Osteoblast (primary cell): ENCODE data around the gene RFX2. TPM values are rescaled to one million over a fixed set of nuclear protein-coding genes. Genes with fewer than 3 reads are reported as not detected.

Experiments
- DNase-seq: peaks from one replicate; pipeline ENCODE4 v3.0.0; 2011; ENCODE audit warnings: low spot score, mixed read lengths; ENCODE audit not compliant: insufficient read length; ENCODE audit errors: missing footprints
- H2AFZ ChIP-seq: 2 replicates; pipeline ENCODE4 v1.6.0; 2011; ENCODE audit warnings: mild to moderate bottlenecking, low read length
- H3K27ac ChIP-seq: 2 replicates; pipeline ENCODE4 v1.5.1; 2011; ENCODE audit warnings: mild to moderate bottlenecking, low read depth, low read length, moderate library complexity
- H3K27me3 ChIP-seq: 2 replicates; pipeline ENCODE4 v1.6.0; 2012; ENCODE audit warnings: mild to moderate bottlenecking, control low read depth, inconsistent platforms, low read length, moderate library complexity; ENCODE audit not compliant: insufficient read depth
- H3K36me3 ChIP-seq: 2 replicates; pipeline ENCODE4 v1.5.1; 2011; ENCODE audit warnings: mild to moderate bottlenecking, low read length, control low read depth, moderate library complexity; ENCODE audit not compliant: insufficient read depth
- H3K4me1 ChIP-seq: 2 replicates; pipeline ENCODE4 v1.5.1; 2011; ENCODE audit warnings: mild to moderate bottlenecking, low read length, control low read depth, moderate library complexity; ENCODE audit not compliant: insufficient read depth
- H3K4me2 ChIP-seq: 2 replicates; pipeline ENCODE4 v1.6.0; 2011; ENCODE audit warnings: mild to moderate bottlenecking, low read length; ENCODE audit not compliant: insufficient read depth
- H3K4me3 ChIP-seq: fragments of 200-600 bp; sonication (generic); 3 replicates; pipeline ENCODE4 v1.5.1; 2012; ENCODE audit warnings: mild to moderate bottlenecking, low read length, inconsistent platforms; ENCODE audit not compliant: insufficient read depth
- H3K79me2 ChIP-seq: 2 replicates; pipeline ENCODE4 v1.6.0; 2012; ENCODE audit warnings: mild to moderate bottlenecking, low read length, control low read depth, inconsistent platforms; ENCODE audit not compliant: insufficient read depth
- H3K9me3 ChIP-seq: 2 replicates; pipeline ENCODE4 v1.5.1; 2011; ENCODE audit warnings: low read depth, low read length, control low read depth
- H4K20me1 ChIP-seq: 2 replicates; pipeline ENCODE4 v1.6.0; 2012; ENCODE audit warnings: mild to moderate bottlenecking, low read length, control low read depth; ENCODE audit not compliant: insufficient read depth
- total RNA-seq: library from RNA; depleted of rRNA; stranded (reverse); fragments of >200 nt; gene quantifications from 2 replicates; pipeline ENCODE4 v1.2.3, GENCODE V29; 2012
- TF ChIP-seq, protein P1 (sequence below): IDR thresholded peaks from 2 replicates; pipeline ENCODE4 v1.5.1; 2011; ENCODE audit warnings: mild to moderate bottlenecking, low read depth, low read length, moderate library complexity; ENCODE audit errors: extremely low read depth

Gene RFX2
- total RNA-seq, 1 donor, result 6.2 TPM

DNA sequence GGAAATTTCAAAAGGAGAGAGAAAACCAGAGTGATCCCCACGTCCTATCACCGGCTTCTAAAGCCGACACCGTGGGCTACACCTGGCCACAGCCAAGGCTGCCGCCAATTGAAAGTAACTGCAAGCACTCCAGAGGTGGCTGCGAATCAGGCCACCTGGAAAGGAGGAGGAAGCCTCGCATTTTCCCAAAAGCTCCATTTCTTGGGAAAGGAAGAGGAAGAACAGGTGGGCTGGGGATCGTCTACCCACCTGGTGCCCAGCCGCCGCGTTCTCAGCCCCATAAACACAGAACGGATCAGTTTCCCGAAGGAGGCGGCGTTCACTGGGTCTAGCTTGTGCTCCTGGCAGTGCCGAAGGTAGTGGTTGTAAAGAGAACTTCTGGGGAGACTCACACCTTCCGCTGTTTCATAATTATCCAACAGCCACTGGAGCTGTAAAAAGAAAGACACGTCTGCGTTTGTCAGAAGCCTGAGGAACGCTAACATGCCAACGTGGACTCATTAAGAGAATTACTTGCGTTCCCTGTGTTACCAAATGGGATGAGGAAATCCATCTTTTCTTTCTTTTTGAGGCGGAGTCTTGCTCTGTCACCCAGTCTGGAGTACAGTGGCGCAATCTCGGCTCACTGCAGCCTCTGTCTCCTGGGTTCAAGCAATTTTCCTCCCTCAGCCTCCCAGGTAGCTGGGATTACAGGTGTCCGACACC, 94.3 kb downstream of the RFX2 start:
- Histone ChIP-seq H2AFZ (no peak overlapping the region), H3K4me2 (no peak overlapping the region), H3K36me3 (no peaks in the 10 kb centered on the region), H3K27me3 (no peaks in the 10 kb centered on the region), H3K4me1 (no peaks in the 10 kb centered on the region), H4K20me1 (no peaks in the 10 kb centered on the region), H3K9me3 (no peaks in the 10 kb centered on the region), H3K79me2 (no peaks in the 10 kb centered on the region), H3K4me3 (no peak overlapping the region), H3K27ac (no peak overlapping the region)
- DNase-seq, result peak; percentile 5
- TF ChIP-seq, protein P1, sequence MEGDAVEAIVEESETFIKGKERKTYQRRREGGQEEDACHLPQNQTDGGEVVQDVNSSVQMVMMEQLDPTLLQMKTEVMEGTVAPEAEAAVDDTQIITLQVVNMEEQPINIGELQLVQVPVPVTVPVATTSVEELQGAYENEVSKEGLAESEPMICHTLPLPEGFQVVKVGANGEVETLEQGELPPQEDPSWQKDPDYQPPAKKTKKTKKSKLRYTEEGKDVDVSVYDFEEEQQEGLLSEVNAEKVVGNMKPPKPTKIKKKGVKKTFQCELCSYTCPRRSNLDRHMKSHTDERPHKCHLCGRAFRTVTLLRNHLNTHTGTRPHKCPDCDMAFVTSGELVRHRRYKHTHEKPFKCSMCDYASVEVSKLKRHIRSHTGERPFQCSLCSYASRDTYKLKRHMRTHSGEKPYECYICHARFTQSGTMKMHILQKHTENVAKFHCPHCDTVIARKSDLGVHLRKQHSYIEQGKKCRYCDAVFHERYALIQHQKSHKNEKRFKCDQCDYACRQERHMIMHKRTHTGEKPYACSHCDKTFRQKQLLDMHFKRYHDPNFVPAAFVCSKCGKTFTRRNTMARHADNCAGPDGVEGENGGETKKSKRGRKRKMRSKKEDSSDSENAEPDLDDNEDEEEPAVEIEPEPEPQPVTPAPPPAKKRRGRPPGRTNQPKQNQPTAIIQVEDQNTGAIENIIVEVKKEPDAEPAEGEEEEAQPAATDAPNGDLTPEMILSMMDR, result no peak

- H4K20me1 ChIP-seq, result no peaks in the 10 kb centered on the region
- H3K27me3 ChIP-seq, result no peaks in the 10 kb centered on the region
- H3K4me1 ChIP-seq, result no peaks in the 10 kb centered on the region
- DNase-seq, result peak; percentile 45
- no peaks in the 10 kb centered on the region for H3K36me3 ChIP-seq
- no peak overlapping the region for H3K27ac ChIP-seq
- no peak overlapping the region for H3K4me2 ChIP-seq
- no peaks in the 10 kb centered on the region for H3K9me3 ChIP-seq
- no peak overlapping the region for H2AFZ ChIP-seq
- no peaks in the 10 kb centered on the region for H3K79me2 ChIP-seq
- no peak overlapping the region for H3K4me3 ChIP-seq
- TF ChIP-seq, protein P1, result no peak
These were observed 95.7 kb downstream of the RFX2 start for GRCh38 chr19:6014551-6015135.

GRCh38 chr19:6012426-6013170, 97.7 kb downstream of the RFX2 start:
- Histone ChIP-seq H3K4me3 (no peak overlapping the region), H3K27me3 (no peaks in the 10 kb centered on the region), H3K79me2 (no peaks in the 10 kb centered on the region), H3K27ac (no peak overlapping the region), H3K4me1 (no peaks in the 10 kb centered on the region), H4K20me1 (no peaks in the 10 kb centered on the region), H3K36me3 (no peaks in the 10 kb centered on the region), H3K4me2 (no peak overlapping the region), H2AFZ (no peak overlapping the region), H3K9me3 (no peaks in the 10 kb centered on the region)
- TF ChIP-seq, protein P1, result no peak
- peak; percentile 87 for DNase-seq

GRCh38 chr19:6011794-6012193, 98.5 kb downstream of the RFX2 start:
- Histone ChIP-seq H3K9me3 (no peaks in the 10 kb centered on the region), H3K36me3 (no peaks in the 10 kb centered on the region), H3K79me2 (no peaks in the 10 kb centered on the region), H3K4me2 (no peak overlapping the region), H3K4me1 (no peaks in the 10 kb centered on the region), H4K20me1 (no peaks in the 10 kb centered on the region), H3K4me3 (no peak overlapping the region), H3K27me3 (no peaks in the 10 kb centered on the region), H3K27ac (no peak overlapping the region), H2AFZ (no peak overlapping the region)
- no peak for DNase-seq
- TF ChIP-seq, protein P1, result no peak
